ENCODE results near the gene MED29.

The MED29 gene

GRCh38 chr19:39433480-39434079, 42.4 kb downstream of the MED29 start:
- no peak for DNase-seq

- DNase-seq = no peak
Measured at GRCh38 chr19:39434123-39435076, 43.2 kb downstream of the MED29 start.

- DNase-seq = peak; percentile 98 to 99 (median 98)
Measured at GRCh38 chr19:39435499-39436349, 44.5 kb downstream of the MED29 start, which contains the start of gene RPS16. RPS16 (minus strand) TSS chr19:39435949; CDS start chr19:39435895, 54 bp downstream.

GRCh38 chr19:39436350-39436716, 45.2 kb downstream of the MED29 start:
- no peak for DNase-seq

GRCh38 chr19:39438270-39438934, 47.2 kb downstream of the MED29 start:
- DNase-seq = no peak

GRCh38 chr19:39444598-39445195, 53.5 kb downstream of the MED29 start:
- DNase-seq = no peak

- peak; percentile 95 to 99 (median 98) for DNase-seq
Measured at GRCh38 chr19:39445196-39446111, 54.3 kb downstream of the MED29 start, which contains the start of gene SUPT5H. SUPT5H (plus strand) TSS chr19:39445582; CDS start chr19:39445891, 309 bp downstream.

GRCh38 chr19:39446365-39447084, 55.3 kb downstream of the MED29 start:
- DNase-seq = no peak

GRCh38 chr19:39448271-39448670, 57.1 kb downstream of the MED29 start:
- DNase-seq = no peak

GRCh38 chr19:39449116-39449797, 58.1 kb downstream of the MED29 start:
- no peak for DNase-seq
